HL-60 (cell line): ENCODE data around the gene IQCH.

ENCODE experiments used
- CTCF ChIP-seq: IDR thresholded peaks from one replicate; pipeline ENCODE4 v1.5.1; 2011; ENCODE audit warnings: low read length, control low read depth, inconsistent platforms; ENCODE audit not compliant: insufficient read depth
- GABPA ChIP-seq: IDR thresholded peaks from 2 replicates; pipeline ENCODE4 v1.6.1; 2012; ENCODE audit warnings: low read depth
- POLR2AphosphoS5 ChIP-seq: IDR thresholded peaks from 2 replicates; pipeline ENCODE4 v1.6.1; 2012; ENCODE audit warnings: low read depth
- REST ChIP-seq: IDR thresholded peaks from 2 replicates; pipeline ENCODE4 v1.6.1; 2012; ENCODE audit warnings: low read depth; ENCODE audit not compliant: insufficient replicate concordance

GRCh38 chr15:67433495-67434099 lies 179.0 kb downstream of the IQCH start:
- TF ChIP-seq GABPA (no peak), CTCF (peak; percentile 37), REST (no peak), POLR2AphosphoS5 (no peak)
